ENCODE measurements around the gene SPATS2. TPM values are rescaled to one million over a fixed set of nuclear protein-coding genes. Genes with fewer than 3 reads are reported as not detected.

SPATS2 gene
- total RNA-seq, 2 experiments from 2014 or later, result 6.1 to 6.4 TPM

DNA sequence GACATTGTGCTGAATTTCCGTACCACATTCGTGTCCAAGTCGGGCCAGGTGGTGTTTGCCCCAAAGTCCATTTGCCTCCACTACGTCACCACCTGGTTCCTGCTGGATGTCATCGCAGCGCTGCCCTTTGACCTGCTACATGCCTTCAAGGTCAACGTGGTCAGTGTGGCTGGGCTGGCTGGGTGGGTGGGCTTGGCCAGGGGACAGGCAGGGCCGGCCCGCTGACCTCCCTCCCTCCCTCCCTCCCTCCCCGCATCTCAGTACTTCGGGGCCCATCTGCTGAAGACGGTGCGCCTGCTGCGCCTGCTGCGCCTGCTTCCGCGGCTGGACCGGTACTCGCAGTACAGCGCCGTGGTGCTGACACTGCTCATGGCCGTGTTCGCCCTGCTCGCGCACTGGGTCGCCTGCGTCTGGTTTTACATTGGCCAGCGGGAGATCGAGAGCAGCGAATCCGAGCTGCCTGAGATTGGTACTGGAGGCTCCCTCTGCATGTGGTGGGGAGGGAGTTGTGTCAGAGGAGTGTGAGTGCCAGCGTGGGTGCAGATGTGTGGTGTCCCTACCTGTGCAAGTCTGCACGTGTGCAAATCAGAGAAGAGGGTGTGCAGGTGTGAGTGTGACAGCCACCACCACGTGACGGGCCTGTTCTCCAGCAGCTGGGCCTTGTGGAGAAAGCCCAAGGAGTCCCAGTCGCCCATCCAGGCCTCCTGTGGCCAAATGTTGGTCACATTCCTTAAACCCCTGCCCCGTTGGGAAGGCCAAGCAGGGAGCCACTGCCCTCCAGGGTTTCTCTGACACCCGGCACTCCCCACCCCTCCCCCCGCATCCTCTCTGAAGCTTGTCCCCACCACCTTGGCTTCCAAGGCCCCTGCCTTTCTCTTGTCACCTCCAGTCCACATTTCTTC, 176.9 kb downstream of the SPATS2 start:
- Mint-ChIP-seq H3K36me3 (ENCODE audit: low read depth) (no peaks in the 10 kb centered on the region), H3K4me1 (ENCODE audit: low read depth) (peaks cover 33% of the 10 kb centered on the region), H3K27me3 (peaks cover 15% of the 10 kb centered on the region), H3K4me3 (no peak overlapping the region), H3K27ac (no peak overlapping the region), H3K9me3 (no peaks in the 10 kb centered on the region)
- H3K27me3 ChIP-seq (ENCODE audit: control insufficient read depth in 1 of 2, insufficient read depth in 2 of 2, low read length in 2 of 2), result peaks cover 7 to 8% of the 10 kb centered on the region in 2 experiments
- H3K9me3 ChIP-seq (ENCODE audit: control insufficient read depth in 1 of 2, insufficient read depth in 1 of 2, low read length in 2 of 2), result peaks cover 0 to 8% of the 10 kb centered on the region in 2 experiments
- ATAC-seq (ENCODE audit: poor library complexity) (no peak), DNase-seq (no peak)
- ChIA-PET POLR2A (interaction anchor here (1.0 kb wide), 1 partner anchor 177 kb away, joined by 6 read pairs; the partner anchor contains the start of gene SPATS2), CTCF (no interaction called here)
- intact Hi-C loops (cut with DNase I, micrococcal nuclease), result no loop called here
- no peak overlapping the region for H3K4me3 ChIP-seq (ENCODE audit: low read length)
- no peak for TF ChIP-seq CTCF (IDR thresholded peaks at IDR 0.05)
- H3K4me1 ChIP-seq (ENCODE audit: insufficient read depth, low read length), result peaks cover 28% of the 10 kb centered on the region
- H3K36me3 ChIP-seq (ENCODE audit: insufficient read depth, low read length), result no peaks in the 10 kb centered on the region
- H3K27ac ChIP-seq (ENCODE audit: low read depth in 1 of 2, low read length in 2 of 2), result no peak overlapping the region

DNA sequence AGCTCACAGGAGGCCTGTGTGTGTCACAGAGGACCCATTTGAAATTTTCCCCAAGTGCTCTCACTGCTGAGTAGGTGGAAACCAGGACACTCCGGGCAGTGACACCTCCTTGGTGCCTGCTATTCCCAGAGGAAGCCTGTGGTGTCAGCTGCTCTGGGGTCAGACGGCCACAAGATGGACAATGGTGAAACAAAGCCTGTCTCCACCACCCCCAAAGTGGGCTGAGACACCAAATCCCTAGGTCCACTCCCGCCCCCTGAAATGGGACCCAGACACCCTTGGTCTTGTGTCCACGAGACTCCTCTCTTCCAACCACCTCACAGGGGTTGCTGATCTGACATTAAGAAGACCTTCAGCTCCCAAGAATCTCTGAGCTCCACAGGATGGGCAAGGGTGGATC, 178.6 kb downstream of the SPATS2 start:
- CTCF ChIA-PET, result no interaction called here
- H3K27me3 ChIP-seq (ENCODE audit: control insufficient read depth in 1 of 2, insufficient read depth in 2 of 2, low read length in 2 of 2), result peaks cover 6 to 17% of the 10 kb centered on the region in 2 experiments

DNA sequence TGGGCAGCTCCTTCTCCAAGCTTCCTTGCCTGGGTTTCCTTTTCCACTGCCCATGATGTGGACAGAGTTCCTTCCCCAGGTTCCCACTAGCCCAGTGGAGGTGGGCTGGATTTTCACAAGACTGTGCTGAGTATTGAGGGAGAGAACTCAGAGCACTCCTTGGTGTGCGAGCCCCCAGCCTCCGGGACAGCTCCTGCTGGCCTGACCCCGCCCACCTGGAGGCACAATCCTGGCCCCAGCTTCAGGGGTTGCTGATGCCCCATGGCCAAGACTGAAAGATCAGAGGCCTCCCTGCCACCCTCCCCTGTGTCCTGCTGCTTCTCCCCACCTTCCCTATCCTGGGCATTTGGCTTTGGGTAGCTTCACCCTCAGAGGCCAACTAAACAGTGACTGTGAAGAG, 179.2 kb downstream of the SPATS2 start:
- Histone ChIP-seq H3K4me1 (ENCODE audit: insufficient read depth, low read length) (peaks cover 15% of the 10 kb centered on the region), H3K36me3 (ENCODE audit: insufficient read depth, low read length) (no peaks in the 10 kb centered on the region), H3K27me3 (ENCODE audit: control insufficient read depth in 1 of 2, insufficient read depth in 2 of 2, low read length in 2 of 2) (peaks cover 6 to 17% of the 10 kb centered on the region in 2 experiments), H3K4me3 (ENCODE audit: low read length) (no peak overlapping the region), H3K27ac (ENCODE audit: low read depth in 1 of 2, low read length in 2 of 2) (no peak overlapping the region), H3K9me3 (ENCODE audit: control insufficient read depth in 1 of 2, insufficient read depth in 1 of 2, low read length in 2 of 2) (peaks cover 0 to 13% of the 10 kb centered on the region in 2 experiments)
- no peak overlapping the region for H3K27ac Mint-ChIP-seq
- ChIA-PET POLR2A (no interaction called here), CTCF (no interaction called here)
- DNase-seq (no peak), ATAC-seq (ENCODE audit: poor library complexity) (no peak)
- peaks cover 21% of the 10 kb centered on the region for H3K27me3 Mint-ChIP-seq
- no peak overlapping the region for H3K4me3 Mint-ChIP-seq
- no peak for TF ChIP-seq CTCF (IDR thresholded peaks at IDR 0.05)
- intact Hi-C loops (cut with DNase I, micrococcal nuclease), result no loop called here
- peaks cover 10% of the 10 kb centered on the region for H3K4me1 Mint-ChIP-seq (ENCODE audit: low read depth)
- H3K9me3 Mint-ChIP-seq, result no peaks in the 10 kb centered on the region
- no peaks in the 10 kb centered on the region for H3K36me3 Mint-ChIP-seq (ENCODE audit: low read depth)

More for the DNA sequence above, 178.6 kb downstream of the SPATS2 start:
- Mint-ChIP-seq H3K27ac (no peak overlapping the region), H3K9me3 (no peaks in the 10 kb centered on the region), H3K36me3 (ENCODE audit: low read depth) (no peaks in the 10 kb centered on the region), H3K4me1 (ENCODE audit: low read depth) (peaks cover 17% of the 10 kb centered on the region), H3K27me3 (peaks cover 21% of the 10 kb centered on the region), H3K4me3 (no peak overlapping the region)
- peaks cover 15% of the 10 kb centered on the region for H3K4me1 ChIP-seq (ENCODE audit: insufficient read depth, low read length)
- TF ChIP-seq CTCF (IDR thresholded peaks at IDR 0.05), result no peak
- POLR2A ChIA-PET, result no interaction called here
- H3K27ac ChIP-seq (ENCODE audit: low read depth in 1 of 2, low read length in 2 of 2), result no peak overlapping the region
- DNase-seq, result no peak
- intact Hi-C loops (cut with DNase I, micrococcal nuclease), result no loop called here
- H3K36me3 ChIP-seq (ENCODE audit: insufficient read depth, low read length), result no peaks in the 10 kb centered on the region
- no peak for ATAC-seq (ENCODE audit: poor library complexity)
- no peak overlapping the region for H3K4me3 ChIP-seq (ENCODE audit: low read length)
- peaks cover 0 to 13% of the 10 kb centered on the region in 2 experiments for H3K9me3 ChIP-seq (ENCODE audit: control insufficient read depth in 1 of 2, insufficient read depth in 1 of 2, low read length in 2 of 2)

Measured in CD4-positive, alpha-beta T cell (primary cell).